ENCODE data around the gene TMA7. TPM values are rescaled to one million over a fixed set of nuclear protein-coding genes. Genes with fewer than 3 reads are reported as not detected.

TMA7 gene
- total and polyA plus RNA-seq, 11 donors, result 177 to 733 (median 205) TPM

DNA sequence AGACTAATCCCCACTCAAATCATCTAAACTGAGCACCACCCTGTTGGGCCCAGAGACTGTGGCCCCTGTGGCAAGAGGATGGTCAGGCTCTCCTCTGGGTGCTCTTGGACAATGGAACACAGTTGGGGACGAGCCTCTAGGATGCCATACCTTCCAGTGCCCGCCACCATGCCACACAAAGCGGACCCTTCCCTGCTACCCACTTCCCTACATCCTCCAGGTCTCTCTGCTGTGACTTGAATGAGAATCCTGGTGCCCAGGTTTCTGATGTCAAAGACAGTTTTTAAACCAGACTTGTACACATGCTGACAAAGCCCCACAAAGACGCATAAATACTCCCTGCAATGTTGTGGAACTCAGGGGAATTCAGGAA is 4.8 kb upstream of the TMA7 start:
- TF ChIP-seq, protein P1, sequence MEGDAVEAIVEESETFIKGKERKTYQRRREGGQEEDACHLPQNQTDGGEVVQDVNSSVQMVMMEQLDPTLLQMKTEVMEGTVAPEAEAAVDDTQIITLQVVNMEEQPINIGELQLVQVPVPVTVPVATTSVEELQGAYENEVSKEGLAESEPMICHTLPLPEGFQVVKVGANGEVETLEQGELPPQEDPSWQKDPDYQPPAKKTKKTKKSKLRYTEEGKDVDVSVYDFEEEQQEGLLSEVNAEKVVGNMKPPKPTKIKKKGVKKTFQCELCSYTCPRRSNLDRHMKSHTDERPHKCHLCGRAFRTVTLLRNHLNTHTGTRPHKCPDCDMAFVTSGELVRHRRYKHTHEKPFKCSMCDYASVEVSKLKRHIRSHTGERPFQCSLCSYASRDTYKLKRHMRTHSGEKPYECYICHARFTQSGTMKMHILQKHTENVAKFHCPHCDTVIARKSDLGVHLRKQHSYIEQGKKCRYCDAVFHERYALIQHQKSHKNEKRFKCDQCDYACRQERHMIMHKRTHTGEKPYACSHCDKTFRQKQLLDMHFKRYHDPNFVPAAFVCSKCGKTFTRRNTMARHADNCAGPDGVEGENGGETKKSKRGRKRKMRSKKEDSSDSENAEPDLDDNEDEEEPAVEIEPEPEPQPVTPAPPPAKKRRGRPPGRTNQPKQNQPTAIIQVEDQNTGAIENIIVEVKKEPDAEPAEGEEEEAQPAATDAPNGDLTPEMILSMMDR (IDR thresholded peaks at IDR 0.05), result no peak
- no peak for TF ChIP-seq POLR2A (IDR thresholded peaks at IDR 0.05)
- peaks cover 0 to 33% (median 11%) of the 10 kb centered on the region in 12 donors for H3K4me1 ChIP-seq
- no peaks in the 10 kb centered on the region for H3K27me3 ChIP-seq
- H3K9me3 ChIP-seq, result no peaks in the 10 kb centered on the region
- intact Hi-C loops (cut with DNase I), result loop anchor here in 9 of 10 donors (1.0 to 5.0 kb wide), 8 partner anchors 34 to 243 kb away; no protein-coding TSS in a partner anchor
- H3K27ac ChIP-seq, result peak overlapping the region in 1 of 12 donors; percentile 60
- WGBS, 4 donors, result 87 to 95% (median 90%) methylated on average over 4 of the region's 4 CpGs
- no peak overlapping the region for H3K4me3 ChIP-seq
- DNase-seq (no peak), ATAC-seq (no peak)
- peaks cover 0 to 25% (median 16%) of the 10 kb centered on the region in 9 donors for H3K36me3 ChIP-seq

DNA sequence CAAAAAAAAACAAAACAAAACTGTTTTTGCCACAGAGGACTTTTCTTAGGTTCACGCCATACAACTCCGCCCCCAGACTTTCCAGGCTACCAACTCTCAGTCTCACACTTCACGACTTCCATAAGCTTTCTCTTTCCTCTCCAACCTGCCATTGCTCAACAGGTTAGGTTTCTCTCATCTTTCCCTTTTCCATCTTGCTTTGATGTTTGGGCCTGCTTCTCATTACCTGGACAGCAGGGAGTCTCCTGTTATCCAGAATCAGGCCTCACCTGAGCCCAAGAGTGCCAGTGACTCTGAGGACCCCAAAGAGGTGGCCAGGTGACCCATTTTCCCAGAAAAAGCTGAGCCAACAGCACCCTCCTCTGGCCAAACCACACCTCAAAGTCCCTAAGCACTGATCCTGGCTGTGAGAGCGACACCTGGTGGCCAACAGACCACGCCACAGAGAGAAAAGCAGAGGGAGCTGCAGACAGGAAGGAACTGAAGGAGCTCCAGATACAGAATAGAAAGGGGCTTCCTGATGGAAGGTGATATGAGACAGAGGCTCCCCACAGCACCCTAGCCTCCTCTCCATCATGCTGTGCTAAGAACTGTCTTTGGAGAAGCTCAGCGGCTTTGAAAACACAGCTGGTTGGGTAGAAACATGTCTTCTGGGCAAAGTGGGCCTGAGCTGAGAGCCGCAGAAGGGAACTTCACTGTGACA is 4.1 kb upstream of the TMA7 start:
- DNase-seq, result peak; percentile 82 to 88 (median 85)
- ATAC-seq, result peak; percentile 32 to 58 (median 46)
- intact Hi-C loops (cut with DNase I), result loop anchor here (1.0 to 5.0 kb wide), 11 partner anchors 35 to 245 kb away; no protein-coding TSS in a partner anchor
- WGBS, 4 donors, result 45 to 51% (median 46%) methylated on average over 7 of the region's 7 CpGs
- Histone ChIP-seq H3K36me3 (peaks cover 0 to 26% (median 16%) of the 10 kb centered on the region in 9 donors), H3K27ac (peak overlapping the region in 1 of 12 donors; percentile 60), H3K4me1 (peaks cover 0 to 33% (median 9%) of the 10 kb centered on the region in 12 donors), H3K9me3 (no peaks in the 10 kb centered on the region), H3K4me3 (no peak overlapping the region), H3K27me3 (no peaks in the 10 kb centered on the region)
- TF ChIP-seq, protein P1 (IDR thresholded peaks at IDR 0.05), result peak; percentile 98 to 100 (median 99)
- no peak for TF ChIP-seq POLR2A (IDR thresholded peaks at IDR 0.05)

DNA sequence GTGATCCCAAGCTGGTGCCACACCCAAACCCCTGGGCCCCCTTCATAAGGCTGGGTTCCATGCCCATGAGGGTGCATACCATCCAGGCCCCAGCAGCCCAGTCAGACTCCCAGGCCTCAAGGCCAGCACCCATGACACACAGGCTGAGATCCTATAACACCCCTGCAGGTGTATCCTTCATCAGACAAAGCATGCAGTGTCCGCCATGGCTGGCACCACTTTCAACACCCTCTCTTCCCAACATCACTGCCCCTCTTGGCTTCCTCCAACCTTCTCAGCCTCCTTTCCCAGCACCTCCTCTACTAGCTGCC is 3.6 kb upstream of the TMA7 start:
- TF ChIP-seq POLR2A (IDR thresholded peaks at IDR 0.05), result no peak
- TF ChIP-seq, protein P1 (IDR thresholded peaks at IDR 0.05), result no peak
- ATAC-seq (no peak), DNase-seq (no peak)
- peak overlapping the region in 1 of 12 donors; percentile 31 for H3K27ac ChIP-seq
- intact Hi-C loops (cut with DNase I), result loop anchor here in 9 of 10 donors (1.0 to 5.0 kb wide), 10 partner anchors 35 to 246 kb away; no protein-coding TSS in a partner anchor
- no peaks in the 10 kb centered on the region for H3K27me3 ChIP-seq
- 0 to 84% (median 54%) methylated on average over 1 of the region's 1 CpG for WGBS, 4 donors
- peaks cover 0 to 31% (median 17%) of the 10 kb centered on the region in 9 donors for H3K36me3 ChIP-seq
- H3K9me3 ChIP-seq, result no peaks in the 10 kb centered on the region
- peaks cover 0 to 38% (median 14%) of the 10 kb centered on the region in 12 donors for H3K4me1 ChIP-seq
- H3K4me3 ChIP-seq, result no peak overlapping the region

DNA sequence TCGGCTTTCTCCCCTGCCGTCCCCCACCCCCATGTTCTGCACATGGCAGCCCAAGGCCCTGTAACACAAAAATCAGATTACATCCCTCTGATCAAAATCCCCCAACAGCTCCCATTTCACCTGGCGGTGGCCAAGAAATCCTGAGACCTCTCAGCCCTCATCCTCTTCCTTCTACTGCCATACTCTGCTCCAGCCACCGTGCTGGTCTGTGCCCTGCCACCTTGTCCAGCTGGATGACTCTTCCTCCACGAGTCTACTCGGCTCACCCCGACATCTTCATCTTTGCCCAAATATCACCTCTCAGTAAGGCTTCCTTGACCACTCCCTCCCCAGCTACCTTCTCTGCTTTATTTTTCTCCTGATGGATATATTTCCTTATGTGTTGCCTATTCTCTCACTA is 3.2 kb upstream of the TMA7 start:
- 81 to 86% (median 83%) methylated on average over 7 of the region's 7 CpGs for WGBS, 4 donors

More for the DNA sequence above, 3.2 kb upstream of the TMA7 start:
- TF ChIP-seq, protein P1 (IDR thresholded peaks at IDR 0.05), result no peak
- TF ChIP-seq POLR2A (IDR thresholded peaks at IDR 0.05), result no peak
- DNase-seq (no peak), ATAC-seq (no peak)
- peaks cover 0 to 34% (median 18%) of the 10 kb centered on the region in 9 donors for H3K36me3 ChIP-seq
- no peak overlapping the region for H3K4me3 ChIP-seq
- H3K9me3 ChIP-seq, result no peaks in the 10 kb centered on the region
- intact Hi-C loops (cut with DNase I), result loop anchor here in 9 of 10 donors (1.0 to 5.0 kb wide), 10 partner anchors 36 to 246 kb away; no protein-coding TSS in a partner anchor
- H3K27ac ChIP-seq, result no peak overlapping the region
- no peaks in the 10 kb centered on the region for H3K27me3 ChIP-seq
- peaks cover 0 to 43% (median 18%) of the 10 kb centered on the region in 12 donors for H3K4me1 ChIP-seq

All from heart left ventricle (tissue), 16 donors.